ENCODE results near the gene RIPK3. TPM values are rescaled to one million over a fixed set of nuclear protein-coding genes. Genes with fewer than 3 reads are reported as not detected.

Gene RIPK3
- total and polyA plus RNA-seq, 2 of the 8 experiments (the other 6 are each of a cell fraction or from before 2014, with no cell fraction given): 0.24 to 0.39 TPM

DNA sequence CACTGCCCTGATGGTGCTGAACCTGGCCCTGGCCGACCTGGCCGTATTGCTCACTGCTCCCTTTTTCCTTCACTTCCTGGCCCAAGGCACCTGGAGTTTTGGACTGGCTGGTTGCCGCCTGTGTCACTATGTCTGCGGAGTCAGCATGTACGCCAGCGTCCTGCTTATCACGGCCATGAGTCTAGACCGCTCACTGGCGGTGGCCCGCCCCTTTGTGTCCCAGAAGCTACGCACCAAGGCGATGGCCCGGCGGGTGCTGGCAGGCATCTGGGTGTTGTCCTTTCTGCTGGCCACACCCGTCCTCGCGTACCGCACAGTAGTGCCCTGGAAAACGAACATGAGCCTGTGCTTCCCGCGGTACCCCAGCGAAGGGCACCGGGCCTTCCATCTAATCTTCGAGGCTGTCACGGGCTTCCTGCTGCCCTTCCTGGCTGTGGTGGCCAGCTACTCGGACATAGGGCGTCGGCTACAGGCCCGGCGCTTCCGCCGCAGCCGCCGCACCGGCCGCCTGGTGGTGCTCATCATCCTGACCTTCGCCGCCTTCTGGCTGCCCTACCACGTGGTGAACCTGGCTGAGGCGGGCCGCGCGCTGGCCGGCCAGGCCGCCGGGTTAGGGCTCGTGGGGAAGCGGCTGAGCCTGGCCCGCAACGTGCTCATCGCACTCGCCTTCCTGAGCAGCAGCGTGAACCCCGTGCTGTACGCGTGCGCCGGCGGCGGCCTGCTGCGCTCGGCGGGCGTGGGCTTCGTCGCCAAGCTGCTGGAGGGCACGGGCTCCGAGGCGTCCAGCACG, 23.8 kb downstream of the RIPK3 start (continued):
- TF ChIP-seq SUZ12 (IDR thresholded peaks at IDR 0.05; ENCODE audit: low read length) (no peak), EGR1 (IDR thresholded peaks at IDR 0.05; ENCODE audit: borderline replicate concordance, low read depth, low read length) (no peak), NRF1 (IDR thresholded peaks at IDR 0.05; ENCODE audit: low read depth, low read length) (no peak), SIN3A (conservative IDR thresholded peaks at IDR 0.05 in 1 of 2, IDR thresholded peaks at IDR 0.05 in 1 of 2; ENCODE audit: low read depth in 1 of 2, low read length in 2 of 2) (no peak), CREB1 (IDR thresholded peaks at IDR 0.05) (no peak), BACH1 (IDR thresholded peaks at IDR 0.05; ENCODE audit: low read length) (no peak), RBBP5 (IDR thresholded peaks at IDR 0.05; ENCODE audit: borderline replicate concordance, low read depth, low read length) (no peak), KDM5A (IDR thresholded peaks at IDR 0.05; ENCODE audit: low read length) (no peak), GABPA (IDR thresholded peaks at IDR 0.05; ENCODE audit: borderline replicate concordance, insufficient read depth, low read length) (0 out of 2 replicates have a peak, but pooled peaks have one; percentile 28), TAF7 (optimal IDR thresholded peaks at IDR 0.05; ENCODE audit: borderline replicate concordance, low read depth, low read length) (no peak), TBP (IDR thresholded peaks at IDR 0.05; ENCODE audit: low read depth, low read length) (no peak), NANOG (IDR thresholded peaks at IDR 0.05; ENCODE audit: insufficient read depth, low read depth, low read length, poor library complexity, severe bottlenecking) (no peak), PHF8 (conservative IDR thresholded peaks at IDR 0.05; ENCODE audit: low read depth, low read length) (no peak)
- TF ChIP-seq, protein P1, sequence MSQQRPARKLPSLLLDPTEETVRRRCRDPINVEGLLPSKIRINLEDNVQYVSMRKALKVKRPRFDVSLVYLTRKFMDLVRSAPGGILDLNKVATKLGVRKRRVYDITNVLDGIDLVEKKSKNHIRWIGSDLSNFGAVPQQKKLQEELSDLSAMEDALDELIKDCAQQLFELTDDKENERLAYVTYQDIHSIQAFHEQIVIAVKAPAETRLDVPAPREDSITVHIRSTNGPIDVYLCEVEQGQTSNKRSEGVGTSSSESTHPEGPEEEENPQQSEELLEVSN (IDR thresholded peaks at IDR 0.05): peak; percentile 97
